H9 (cell line): Measurements from ENCODE around the gene TCOF1. TPM values are rescaled to one million over a fixed set of nuclear protein-coding genes. Genes with fewer than 3 reads are reported as not detected.
A peak's percentile ranks its signal among the peaks of the same experiment; 100 is the strongest.

Experiments used
- DNase-seq: peaks from one replicate; pipeline ENCODE4 v3.0.0-alpha.2; 2017
- H2AFZ ChIP-seq: one replicate; pipeline ENCODE4 v1.6.1; 2013; ENCODE audit warnings: mild to moderate bottlenecking, low read length, control low read depth, moderate library complexity
- H2AK5ac ChIP-seq: 2 replicates; pipeline ENCODE4 v1.6.1; 2013; ENCODE audit warnings: low read length, control low read depth, mixed read lengths; ENCODE audit not compliant: insufficient read length
- H2BK120ac ChIP-seq: one replicate; pipeline ENCODE4 v1.6.1; 2013; ENCODE audit warnings: low read depth, mild to moderate bottlenecking, low read length, control low read depth, inconsistent platforms; ENCODE audit not compliant: poor library complexity, severe bottlenecking
- H2BK12ac ChIP-seq: 2 replicates; pipeline ENCODE4 v1.6.1; 2013; ENCODE audit warnings: low read length, control low read depth, mixed read lengths, low read depth; ENCODE audit not compliant: insufficient read length
- H2BK15ac ChIP-seq: 2 replicates; pipeline ENCODE4 v1.6.1; 2013; ENCODE audit warnings: low read depth, low read length, control low read depth
- H2BK20ac ChIP-seq: one replicate; pipeline ENCODE4 v1.6.1; 2013; ENCODE audit warnings: low read depth, mild to moderate bottlenecking, low read length, control low read depth, inconsistent platforms; ENCODE audit not compliant: poor library complexity, severe bottlenecking
- H2BK5ac ChIP-seq: 2 replicates; pipeline ENCODE4 v1.6.1; 2013; ENCODE audit warnings: low read length, control low read depth, mixed read lengths; ENCODE audit not compliant: insufficient read length
- H3K14ac ChIP-seq: 2 replicates; pipeline ENCODE4 v1.6.1; 2013; ENCODE audit warnings: low read length, control low read depth; ENCODE audit not compliant: insufficient read depth
- H3K18ac ChIP-seq: 2 replicates; pipeline ENCODE4 v1.6.1; 2013; ENCODE audit warnings: low read depth, mild to moderate bottlenecking, mixed read lengths, low read length, control low read depth; ENCODE audit not compliant: insufficient read length
- H3K23ac ChIP-seq: 2 replicates; pipeline ENCODE4 v1.6.1; 2013; ENCODE audit warnings: low read length, control low read depth, mixed read lengths, low read depth; ENCODE audit not compliant: insufficient read length
- H3K23me2 ChIP-seq: 2 replicates; pipeline ENCODE4 v1.6.1; 2013; ENCODE audit warnings: low read depth, mild to moderate bottlenecking, mixed read lengths, low read length, control low read depth; ENCODE audit not compliant: insufficient read length, poor library complexity, severe bottlenecking
- H3K27ac ChIP-seq: 2 replicates; pipeline ENCODE4 v1.5.1; 2013; ENCODE audit warnings: low read length, control low read depth, mixed read lengths, low read depth; ENCODE audit not compliant: insufficient read length
- H3K27me3 ChIP-seq: 2 replicates; pipeline ENCODE4 v1.6.1; 2013; ENCODE audit warnings: low read length, control low read depth, inconsistent platforms; ENCODE audit not compliant: insufficient read depth
- H3K4ac ChIP-seq: 2 replicates; pipeline ENCODE4 v1.6.1; 2013; ENCODE audit warnings: low read depth, mild to moderate bottlenecking, control low read depth, inconsistent platforms, low read length, moderate library complexity
- H3K4me1 ChIP-seq: 2 replicates; pipeline ENCODE4 v1.6.1; 2013; ENCODE audit warnings: low read length, control low read depth, inconsistent platforms; ENCODE audit not compliant: insufficient read depth
- H3K4me2 ChIP-seq: 2 replicates; pipeline ENCODE4 v1.6.1; 2013; ENCODE audit warnings: low read length, control low read depth, mixed read lengths; ENCODE audit not compliant: insufficient read length, insufficient read depth
- H3K56ac ChIP-seq: 2 replicates; pipeline ENCODE4 v1.6.1; 2013; ENCODE audit warnings: low read depth, mild to moderate bottlenecking, mixed read lengths, low read length, control low read depth; ENCODE audit not compliant: insufficient read length
- H3K79me1 ChIP-seq: 2 replicates; pipeline ENCODE4 v1.6.1; 2013; ENCODE audit warnings: low read depth, mild to moderate bottlenecking, moderate library complexity, low read length, control low read depth, inconsistent platforms; ENCODE audit not compliant: insufficient read depth, poor library complexity, severe bottlenecking
- H3K79me2 ChIP-seq: 2 replicates; pipeline ENCODE4 v1.6.1; 2013; ENCODE audit warnings: low read length, control low read depth, inconsistent platforms; ENCODE audit not compliant: insufficient read depth
- H3K9ac ChIP-seq: 2 replicates; pipeline ENCODE4 v1.6.1; 2013; ENCODE audit warnings: low read length, control low read depth, mixed read lengths; ENCODE audit not compliant: insufficient read length; ENCODE audit errors: extremely low read depth
- H3K9me3 ChIP-seq: one replicate; pipeline ENCODE4 v1.6.1; 2013; ENCODE audit warnings: low read depth, low read length, inconsistent platforms; ENCODE audit not compliant: control insufficient read depth
- H3T11ph ChIP-seq: one replicate; pipeline ENCODE4 v1.6.1; 2013; ENCODE audit warnings: mild to moderate bottlenecking, low read length, control low read depth, inconsistent platforms
- H4K20me1 ChIP-seq: one replicate; pipeline ENCODE4 v1.6.1; 2013; ENCODE audit not compliant: control insufficient read depth, insufficient read length, insufficient read depth
- H4K5ac ChIP-seq: 2 replicates; pipeline ENCODE4 v1.6.1; 2013; ENCODE audit warnings: low read depth, mild to moderate bottlenecking, mixed read lengths, low read length, control low read depth; ENCODE audit not compliant: insufficient read length
- H4K8ac ChIP-seq: replicated peaks from 2 replicates; pipeline ENCODE4 v1.6.1; 2013; ENCODE audit warnings: low read length, control low read depth, mixed read lengths, low read depth; ENCODE audit not compliant: insufficient read length
- H4K91ac ChIP-seq: 2 replicates; pipeline ENCODE4 v1.6.1; 2013; ENCODE audit warnings: low read depth, mild to moderate bottlenecking, moderate library complexity, mixed read lengths, low read length, control low read depth; ENCODE audit not compliant: insufficient read length
- H3K27ac Mint-ChIP-seq, 3 experiments: 2 replicates in 2 of 3; 3 replicates in 1 of 3; pipeline ENCODE4 v1.8.0; 2020 to 2021; ENCODE audit warnings: mixed read lengths in 3 of 3, mild to moderate bottlenecking in 1 of 3, moderate library complexity in 1 of 3
- H3K27me3 Mint-ChIP-seq: 2 replicates; pipeline ENCODE4 v1.8.0; 2021; ENCODE audit warnings: low read depth, mild to moderate bottlenecking, moderate library complexity, mixed read lengths
- H3K36me3 Mint-ChIP-seq, 3 experiments: 2 replicates in 2 of 3; 3 replicates in 1 of 3; pipeline ENCODE4 v1.8.0; 2020 to 2021; ENCODE audit warnings: low read depth in 3 of 3, mixed read lengths in 3 of 3; ENCODE audit not compliant: insufficient read depth in 1 of 3
- H3K4me1 Mint-ChIP-seq, 2 experiments: 2 replicates each; pipeline ENCODE4 v1.8.0; 2020; ENCODE audit warnings: mixed read lengths in 2 of 2
- H3K4me3 Mint-ChIP-seq, 2 experiments: 2 replicates in 1 of 2; 3 replicates in 1 of 2; pipeline ENCODE4 v1.8.0; 2020 to 2021; ENCODE audit warnings: mild to moderate bottlenecking in 2 of 2, mixed read lengths in 2 of 2, moderate library complexity in 1 of 2
- H3K9me3 Mint-ChIP-seq, 2 experiments: 2 replicates in 1 of 2; 3 replicates in 1 of 2; pipeline ENCODE4 v1.8.0; 2020; ENCODE audit warnings: mild to moderate bottlenecking in 2 of 2, mixed read lengths in 2 of 2, moderate library complexity in 1 of 2
- CTCF ChIP-seq: fragments of 200-600 bp; sonication (generic); conservative IDR thresholded peaks from 3 replicates; pipeline ENCODE4 v1.8.0; 2021; ENCODE audit warnings: antibody characterized with exemption, mild to moderate bottlenecking
- WGBS: extraction: QIAGEN DNeasy Blood & Tissue Kit; methylation state at CpG from one replicate; pipeline ENCODE4 v1.1.7; 2013; ENCODE audit warnings: missing lambda C conversion rate, low lambda C conversion rate, mixed read lengths; ENCODE audit not compliant: insufficient read length; ENCODE audit errors: extremely low coverage; 5-methylcytosine and 5-hydroxymethylcytosine counted together
- total RNA-seq: library from RNA; stranded (reverse); gene quantifications from 2 replicates; pipeline ENCODE4 v1.2.1, GENCODE V29; 2021

TCOF1 gene
- total RNA-seq, 1 experiment from 2014 or later: 128 TPM

DNA sequence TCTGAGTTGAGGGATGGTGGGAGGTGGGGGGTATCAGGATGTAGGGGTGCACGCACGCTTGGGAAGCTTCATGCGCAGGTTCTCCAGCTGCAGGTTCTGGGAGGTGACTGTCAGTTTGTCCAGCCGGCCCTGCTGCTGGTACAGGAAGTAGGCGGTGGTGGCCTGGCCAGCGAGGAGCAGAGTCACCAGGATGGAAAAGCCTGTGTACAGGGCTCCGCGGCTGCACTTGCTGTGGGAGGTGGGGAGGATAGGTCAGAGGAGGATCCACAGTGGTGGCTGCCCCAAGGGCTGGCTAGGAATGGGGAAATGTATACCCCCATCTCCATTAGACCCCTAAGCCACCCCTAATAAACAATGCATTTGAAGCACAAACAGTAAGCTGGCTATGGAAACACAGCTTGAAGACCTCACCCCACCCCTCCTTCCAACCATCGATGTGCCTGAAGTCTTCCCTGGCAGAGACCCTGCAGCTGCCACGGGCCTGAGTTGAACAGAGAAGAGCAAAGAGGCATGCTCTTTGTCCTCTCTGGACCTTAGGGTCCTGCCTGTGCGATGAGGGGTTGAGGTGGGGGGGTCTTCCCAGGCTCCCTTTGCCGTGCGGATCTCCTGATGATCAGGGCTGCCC lies 49.7 kb downstream of the TCOF1 start:
- Histone ChIP-seq H2BK120ac (no peak overlapping the region), H2BK12ac (no peak overlapping the region), H3K79me1 (no peaks in the 10 kb centered on the region), H3K56ac (no peak overlapping the region), H3K27me3 (no peaks in the 10 kb centered on the region), H3K9me3 (no peaks in the 10 kb centered on the region), H2BK15ac (no peak overlapping the region), H4K5ac (no peak overlapping the region), H2BK20ac (no peak overlapping the region), H3K79me2 (no peaks in the 10 kb centered on the region), H3K18ac (no peak overlapping the region), H2AFZ (no peak overlapping the region), H2BK5ac (no peak overlapping the region), H3K4ac (no peak overlapping the region), H3K14ac (no peak overlapping the region), H3K23me2 (no peaks in the 10 kb centered on the region), H3K4me2 (no peak overlapping the region), H3T11ph (no peak overlapping the region), H4K91ac (no peak overlapping the region), H2AK5ac (no peak overlapping the region), H3K23ac (no peak overlapping the region), H3K9ac (no peak overlapping the region), H4K20me1 (no peaks in the 10 kb centered on the region), H4K8ac (no peak overlapping the region), H3K4me1 (peaks cover 3% of the 10 kb centered on the region; the same call in 1 of the 2 replicates), H3K27ac (no peak overlapping the region)
- no CpG with 5 or more reads among the region's 13 CpGs for WGBS
- H3K4me1 Mint-ChIP-seq: peaks cover 26 to 33% of the 10 kb centered on the region in 2 experiments
- H3K4me3 Mint-ChIP-seq: no peak overlapping the region
- no peak for DNase-seq
- no peaks in the 10 kb centered on the region for H3K27me3 Mint-ChIP-seq
- H3K27ac Mint-ChIP-seq: peak overlapping the region in 2 of 3 experiments; percentile 53 to 55; a peak in 2 of 7 replicates
- H3K36me3 Mint-ChIP-seq: peaks cover 5 to 10% (median 5%) of the 10 kb centered on the region in 3 experiments; a peak in 5 of 7 replicates
- TF ChIP-seq CTCF: no peak
- H3K9me3 Mint-ChIP-seq: no peaks in the 10 kb centered on the region; a peak in 2 of 5 replicates
